ENCODE results near the gene PHLPP1. TPM values are rescaled to one million over a fixed set of nuclear protein-coding genes. Genes with fewer than 3 reads are reported as not detected.

PHLPP1 gene
- total RNA-seq, 2 donors from 2014 or later: 8.6 to 20.8 TPM

DNA sequence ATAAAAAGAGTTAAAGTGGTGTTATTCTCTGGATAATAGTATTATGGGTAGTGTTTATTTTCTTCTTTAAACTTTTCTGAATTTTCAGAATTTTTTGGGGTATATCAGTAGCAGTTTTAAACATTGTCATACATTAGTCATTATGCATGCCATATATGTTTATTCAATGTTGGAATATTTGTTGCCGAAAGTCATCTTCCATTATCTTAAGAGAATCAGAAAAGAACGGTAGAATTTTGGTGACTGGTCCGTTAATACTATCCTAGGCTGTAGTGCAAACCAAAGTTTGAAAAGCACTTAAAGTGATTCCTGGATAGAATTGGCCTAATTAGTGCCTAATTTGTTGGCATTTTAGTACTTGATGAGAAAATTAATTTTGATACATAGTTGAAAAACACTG, 244.1 kb downstream of the PHLPP1 start:
- H3K4me3 ChIP-seq: no peak overlapping the region
- no peak for TF ChIP-seq POLR2A (IDR thresholded peaks at IDR 0.05)
- no peak for TF ChIP-seq CTCF (IDR thresholded peaks at IDR 0.05)
- DNase-seq (no peak), ATAC-seq (no peak)
- intact Hi-C loops (cut with DNase I): no loop called here
- 88 to 91% methylated on average over 3 of the region's 3 CpGs for WGBS, 2 donors
- H3K4me1 ChIP-seq: no peaks in the 10 kb centered on the region
- H3K27ac ChIP-seq: no peak overlapping the region
- H3K27me3 ChIP-seq: no peaks in the 10 kb centered on the region
- no peaks in the 10 kb centered on the region for H3K36me3 ChIP-seq (replicated peaks in 1 of 2; ENCODE audit: insufficient read depth in 1 of 2, low read depth in 2 of 2)
- H3K9me3 ChIP-seq: no peaks in the 10 kb centered on the region

DNA sequence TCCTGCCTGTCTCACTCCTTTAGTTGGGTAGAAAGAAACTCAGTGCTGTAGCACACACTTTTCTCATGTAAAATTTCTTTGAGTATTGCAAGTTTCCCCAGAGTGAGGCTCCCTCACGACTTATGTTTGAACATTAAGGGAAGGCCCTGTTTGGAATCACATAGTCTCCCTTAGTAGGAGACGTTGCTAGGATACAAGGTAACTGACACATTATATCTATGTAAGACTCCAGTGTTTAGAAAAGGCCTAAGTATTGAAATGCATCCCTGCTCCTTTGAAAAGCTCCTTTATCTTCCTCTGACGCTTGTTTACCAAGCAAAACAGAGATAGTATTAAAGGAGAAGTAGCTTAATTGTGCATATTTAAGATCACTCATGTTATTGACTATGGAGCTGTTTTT, 248.2 kb downstream of the PHLPP1 start:
- no peak overlapping the region for H3K4me3 ChIP-seq
- DNase-seq (no peak), ATAC-seq (no peak)
- H3K9me3 ChIP-seq: no peaks in the 10 kb centered on the region
- no peaks in the 10 kb centered on the region for H3K36me3 ChIP-seq (replicated peaks in 1 of 2; ENCODE audit: insufficient read depth in 1 of 2, low read depth in 2 of 2)
- 17 to 26% methylated on average over 3 of the region's 3 CpGs for WGBS, 2 donors
- peaks cover 7% of the 10 kb centered on the region for H3K4me1 ChIP-seq
- H3K27me3 ChIP-seq: no peaks in the 10 kb centered on the region
- no peak for TF ChIP-seq CTCF (IDR thresholded peaks at IDR 0.05)
- no peak for TF ChIP-seq POLR2A (IDR thresholded peaks at IDR 0.05)
- intact Hi-C loops (cut with DNase I): no loop called here
- no peak overlapping the region for H3K27ac ChIP-seq

DNA sequence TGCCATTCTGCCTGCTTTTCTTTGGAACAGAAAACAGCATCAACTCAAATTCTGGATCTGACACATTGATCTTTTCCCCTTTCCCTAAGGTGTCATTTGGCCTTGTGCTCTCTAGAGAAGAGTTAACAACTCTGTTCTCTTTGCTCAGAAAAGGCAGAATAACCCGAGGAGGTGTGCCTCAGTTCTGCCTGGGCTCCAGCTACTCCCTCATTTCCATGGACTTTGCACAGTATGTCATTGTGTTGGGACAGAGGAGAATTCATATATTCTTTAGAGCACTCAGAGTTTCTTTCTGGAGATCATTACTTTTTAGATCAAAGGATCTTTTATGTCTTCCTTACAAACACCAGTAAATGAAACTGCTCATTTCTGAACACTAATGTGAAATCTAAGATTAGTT, 249.1 kb downstream of the PHLPP1 start:
- DNase-seq (no peak), ATAC-seq (no peak)
- intact Hi-C loops (cut with DNase I): no loop called here
- H3K36me3 ChIP-seq (replicated peaks in 1 of 2; ENCODE audit: insufficient read depth in 1 of 2, low read depth in 2 of 2): no peaks in the 10 kb centered on the region
- WGBS, 2 donors: 30 to 44% methylated on average over 1 of the region's 1 CpG
- H3K27me3 ChIP-seq: no peaks in the 10 kb centered on the region
- H3K27ac ChIP-seq: no peak overlapping the region
- TF ChIP-seq POLR2A (IDR thresholded peaks at IDR 0.05): no peak
- no peak for TF ChIP-seq CTCF (IDR thresholded peaks at IDR 0.05)
- peaks cover 7% of the 10 kb centered on the region for H3K4me1 ChIP-seq
- no peak overlapping the region for H3K4me3 ChIP-seq
- H3K9me3 ChIP-seq: no peaks in the 10 kb centered on the region

GRCh38 chr18:62967089-62967488, 251.7 kb downstream of the PHLPP1 start:
- WGBS, 2 donors: 33 to 46% methylated on average over 4 of the region's 4 CpGs
- no peak for DNase-seq
- no peak for ATAC-seq
- Histone ChIP-seq H3K27ac (no peak overlapping the region), H3K4me3 (no peak overlapping the region), H3K36me3 (replicated peaks in 1 of 2; ENCODE audit: insufficient read depth in 1 of 2, low read depth in 2 of 2) (no peaks in the 10 kb centered on the region), H3K4me1 (peaks cover 7% of the 10 kb centered on the region), H3K9me3 (no peaks in the 10 kb centered on the region), H3K27me3 (no peaks in the 10 kb centered on the region)
- intact Hi-C loops (cut with DNase I): no loop called here
- TF ChIP-seq POLR2A (IDR thresholded peaks at IDR 0.05) (no peak), CTCF (IDR thresholded peaks at IDR 0.05) (no peak)

DNA sequence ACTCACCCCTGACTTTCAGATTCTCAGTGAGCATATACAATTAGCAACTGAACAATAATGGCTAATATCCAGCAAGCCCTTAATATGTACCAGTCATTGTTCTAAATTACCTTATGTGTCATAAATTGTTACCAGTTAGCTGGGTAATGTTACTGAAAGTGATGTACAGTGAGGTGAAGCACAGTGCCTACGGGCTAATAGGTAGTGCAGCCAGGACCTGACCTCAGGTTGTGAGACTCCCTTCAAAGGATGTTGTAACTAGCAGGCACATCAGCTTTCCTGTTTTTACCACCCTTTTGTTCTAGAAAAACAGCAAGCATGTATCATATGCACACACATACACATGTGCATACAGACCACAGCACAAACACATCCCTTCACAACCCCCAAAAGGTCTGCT, 258.3 kb downstream of the PHLPP1 start:
- TF ChIP-seq POLR2A (IDR thresholded peaks at IDR 0.05) (no peak), CTCF (IDR thresholded peaks at IDR 0.05) (no peak)
- Histone ChIP-seq H3K36me3 (replicated peaks in 1 of 2; ENCODE audit: insufficient read depth in 1 of 2, low read depth in 2 of 2) (peaks cover 0 to 7% of the 10 kb centered on the region in 2 donors), H3K4me3 (no peak overlapping the region), H3K27me3 (no peaks in the 10 kb centered on the region), H3K9me3 (no peaks in the 10 kb centered on the region), H3K4me1 (no peaks in the 10 kb centered on the region), H3K27ac (no peak overlapping the region)
- DNase-seq (no peak), ATAC-seq (no peak)
- intact Hi-C loops (cut with DNase I): no loop called here
- WGBS, 2 donors: 96 to 100% methylated on average over 1 of the region's 1 CpG
